NK-92 (cell line): Measurements from ENCODE around the gene LRRC30.

Source experiments
- DNase-seq: peaks from one replicate; lab custom pipeline; 2025; ENCODE audit not compliant: unreplicated experiment; lab: John Stamatoyannopoulos, UW

LRRC30 gene

DNA sequence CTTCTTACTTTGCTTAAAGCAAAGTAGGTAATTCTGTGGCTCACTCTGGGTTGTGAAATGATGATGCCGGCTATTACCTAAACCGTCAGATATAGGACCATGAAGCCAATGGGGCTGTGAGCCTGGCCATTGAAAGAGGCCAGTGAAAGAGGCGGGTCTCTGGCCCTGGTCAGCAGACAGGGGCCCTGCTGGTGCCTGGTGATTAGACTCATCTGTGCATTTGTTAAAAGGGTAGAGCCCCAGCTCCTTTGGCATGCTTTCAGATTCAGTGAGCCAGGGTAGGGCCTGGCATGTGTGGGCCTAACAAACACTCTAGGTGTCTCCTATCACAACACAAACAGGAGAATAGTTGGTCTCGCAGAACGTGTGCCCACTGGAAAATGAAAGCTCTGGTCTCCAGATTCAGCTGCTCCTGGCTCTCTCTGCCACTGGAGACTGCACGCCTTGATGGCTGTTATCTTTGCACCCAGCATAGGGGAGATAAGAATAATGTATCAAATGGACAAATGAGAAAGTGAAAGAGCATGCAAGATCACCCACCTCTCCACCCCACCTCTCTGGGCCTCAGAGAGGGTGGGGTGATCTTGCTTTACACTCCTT, 6.9 kb downstream of the LRRC30 start:
- no peak for DNase-seq

DNA sequence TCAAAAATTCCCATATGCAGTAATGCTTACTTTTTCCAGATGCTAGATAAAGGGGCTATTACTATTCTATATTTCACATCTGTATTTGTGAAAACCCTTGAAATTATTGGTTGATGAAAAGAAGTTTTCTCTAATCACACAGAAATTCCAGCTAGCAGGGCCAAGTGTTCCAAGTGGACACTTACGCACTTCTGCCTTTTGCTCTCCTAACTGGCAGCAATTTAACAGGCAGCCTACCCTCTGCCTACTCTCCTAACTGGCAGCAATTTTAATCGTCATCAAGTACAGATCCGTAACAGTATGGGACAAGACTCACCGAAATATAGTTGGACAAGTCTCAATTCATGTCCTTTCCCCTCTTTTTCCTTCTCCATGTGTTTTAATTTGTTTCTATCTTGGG, 12.0 kb downstream of the LRRC30 start:
- no peak for DNase-seq

DNA sequence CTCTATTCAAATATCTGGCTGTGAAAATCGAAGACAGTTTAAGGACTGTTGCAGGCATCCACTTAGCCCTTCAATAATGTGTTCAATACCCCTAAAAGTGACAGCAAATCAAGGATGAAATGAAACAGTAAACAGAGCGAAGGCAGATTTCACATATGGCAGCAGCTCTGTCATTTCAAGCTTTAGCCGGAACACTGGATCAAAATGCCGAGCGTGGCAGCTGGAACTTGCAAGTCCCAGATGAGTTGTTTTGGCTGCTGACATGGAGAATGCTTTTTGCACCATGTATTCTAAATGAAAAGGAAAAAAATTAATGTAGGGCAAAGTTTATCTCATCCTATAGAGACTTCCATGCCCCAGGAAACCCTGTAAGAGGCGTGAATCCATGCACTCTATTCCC, 18.0 kb downstream of the LRRC30 start:
- DNase-seq: no peak

DNA sequence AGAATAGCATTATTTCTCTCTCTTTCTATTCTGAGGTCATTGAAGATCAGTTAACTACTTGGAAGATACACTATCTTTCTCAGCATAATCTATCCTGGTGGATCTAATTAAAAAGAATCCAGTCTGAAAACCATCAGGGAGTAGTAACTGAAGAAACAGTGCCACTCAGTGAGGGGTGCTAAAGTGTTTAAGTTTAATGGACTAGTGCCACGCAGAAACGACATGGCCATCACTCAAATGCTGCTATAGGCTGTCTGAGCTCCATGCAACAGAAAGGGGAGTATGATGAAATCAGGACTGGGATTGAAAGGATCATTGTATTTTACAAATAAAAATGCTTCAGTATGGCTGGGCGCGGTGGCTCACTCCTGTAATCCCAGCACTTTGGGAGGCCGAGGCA, 23.3 kb downstream of the LRRC30 start:
- no peak for DNase-seq

DNA sequence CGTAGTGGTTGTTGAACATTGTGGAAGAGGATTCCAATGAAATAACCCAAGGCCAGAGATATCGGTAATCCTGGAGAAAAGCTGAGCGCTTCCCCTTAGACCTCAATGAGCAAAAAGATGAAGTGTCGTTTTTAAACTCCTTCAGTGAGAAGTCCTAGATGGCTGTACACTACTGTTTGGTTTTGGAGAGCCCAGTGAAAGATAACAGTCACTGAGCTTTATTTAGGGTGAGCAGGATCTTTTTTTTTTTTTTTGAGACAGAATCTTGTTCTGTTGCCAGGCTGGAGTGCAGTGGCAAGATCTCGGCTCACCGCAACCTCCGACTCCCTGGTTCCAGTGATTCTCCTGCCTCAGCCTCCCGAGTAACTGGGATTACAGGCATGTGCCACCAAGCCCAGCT, 24.2 kb downstream of the LRRC30 start:
- no peak for DNase-seq

DNA sequence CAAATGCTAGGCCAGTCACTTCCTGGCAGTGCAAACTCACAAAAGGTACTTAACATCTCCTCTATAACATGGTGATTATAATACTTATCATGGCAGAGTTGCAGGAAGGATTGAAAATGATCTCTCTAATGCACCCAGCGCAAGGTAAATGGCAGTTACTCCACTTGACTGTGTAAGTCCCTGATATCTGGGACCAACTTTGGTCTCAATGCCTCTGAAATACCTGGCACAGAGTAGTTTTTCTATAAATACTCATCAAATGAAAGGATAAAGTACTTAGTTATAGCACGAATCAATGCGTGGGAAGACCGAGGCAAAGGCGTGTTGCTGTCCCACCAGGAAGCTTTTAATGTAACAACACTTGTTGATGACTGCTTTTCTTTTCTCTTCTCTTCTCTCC, 24.8 kb downstream of the LRRC30 start:
- DNase-seq: no peak

DNA sequence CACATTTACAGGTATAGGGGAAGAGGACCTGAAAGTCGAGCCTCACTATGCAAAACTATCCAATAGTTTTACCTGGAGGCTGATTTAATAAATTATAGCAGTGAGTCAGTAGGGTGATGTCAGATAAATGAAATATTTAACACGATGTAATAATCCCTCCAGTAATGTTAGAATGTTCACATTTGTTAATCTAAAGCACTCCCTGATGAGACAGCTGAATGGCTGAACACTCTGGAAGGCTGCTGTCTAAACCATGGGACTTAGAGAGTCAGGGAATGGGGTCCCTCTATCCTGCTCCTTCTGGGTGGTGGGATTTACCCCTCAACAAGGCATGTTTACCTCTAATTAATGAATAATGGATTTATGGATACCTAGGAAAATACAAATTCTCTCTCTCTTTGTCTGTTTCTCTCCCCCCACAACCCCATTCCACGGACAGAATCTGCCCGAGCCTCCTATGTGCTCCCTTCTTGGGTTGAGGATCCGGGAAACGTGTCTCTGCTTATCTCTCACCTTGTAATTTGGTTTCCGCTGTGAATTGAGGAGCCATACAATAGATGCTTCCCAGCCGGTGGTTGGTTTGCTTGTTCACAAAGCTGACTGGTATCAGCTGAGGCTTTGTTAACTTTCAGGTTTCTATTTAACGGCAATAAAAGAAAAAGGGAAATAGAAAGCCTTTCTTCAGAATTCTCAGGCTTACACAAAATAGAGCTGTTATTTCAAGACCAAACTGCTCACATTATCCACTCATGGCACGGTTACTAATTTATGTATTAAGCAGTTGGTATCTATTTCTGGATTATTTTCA, 25.9 kb downstream of the LRRC30 start:
- no peak for DNase-seq

DNA sequence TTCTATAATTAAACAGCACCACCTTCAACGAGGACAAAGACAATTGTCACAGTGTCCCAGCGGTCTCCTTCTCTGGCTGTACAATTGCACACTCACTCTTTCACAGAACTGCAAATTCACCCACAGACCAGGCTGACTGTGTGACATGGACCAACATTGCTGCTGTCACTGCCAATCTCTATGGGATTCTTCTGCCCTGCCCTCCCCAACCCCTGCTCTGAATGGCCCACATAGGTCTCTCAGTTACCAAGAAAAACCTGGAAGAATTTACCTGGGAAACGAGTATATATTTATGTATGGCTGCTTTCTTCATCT, 26.5 kb downstream of the LRRC30 start:
- no peak for DNase-seq

DNA sequence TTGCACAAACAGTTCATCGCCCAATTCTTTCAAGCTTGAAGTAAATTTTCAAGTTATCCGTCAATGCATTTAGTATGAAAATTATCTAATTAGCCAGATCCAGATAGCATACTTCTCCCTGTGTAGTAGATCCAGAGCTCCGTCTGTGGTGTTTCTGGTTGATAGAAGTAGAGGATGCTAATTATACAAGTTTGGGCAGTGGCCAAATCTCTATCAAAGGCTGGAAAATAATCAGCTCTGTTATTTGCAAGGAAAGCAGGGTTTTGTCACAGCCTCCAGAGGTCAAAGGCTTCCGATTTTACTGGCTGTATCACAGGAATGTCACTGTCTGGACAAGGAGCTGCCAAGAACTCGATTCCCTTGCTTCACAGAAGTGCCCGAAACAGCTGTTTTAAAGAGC, 28.6 kb downstream of the LRRC30 start:
- DNase-seq: no peak

DNA sequence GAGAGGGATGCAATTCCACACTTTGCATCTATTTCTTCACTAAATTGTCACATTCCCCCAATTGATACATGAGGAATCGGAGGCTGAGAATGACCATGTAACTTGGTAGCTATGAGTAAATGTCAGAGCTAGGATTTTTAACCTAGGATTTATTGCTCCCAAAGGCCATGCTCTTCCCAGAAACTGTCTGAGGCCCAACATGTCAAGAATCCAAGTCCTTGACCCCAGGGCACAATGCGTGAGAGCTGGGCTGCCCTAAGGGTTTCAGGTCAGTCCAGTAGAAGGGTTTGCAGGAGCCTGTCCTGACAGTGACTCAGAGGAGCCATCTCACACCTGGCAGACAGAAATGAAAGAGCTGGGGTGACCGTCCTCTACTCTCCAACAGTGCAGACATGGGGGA, 30.3 kb downstream of the LRRC30 start:
- DNase-seq: no peak

DNA sequence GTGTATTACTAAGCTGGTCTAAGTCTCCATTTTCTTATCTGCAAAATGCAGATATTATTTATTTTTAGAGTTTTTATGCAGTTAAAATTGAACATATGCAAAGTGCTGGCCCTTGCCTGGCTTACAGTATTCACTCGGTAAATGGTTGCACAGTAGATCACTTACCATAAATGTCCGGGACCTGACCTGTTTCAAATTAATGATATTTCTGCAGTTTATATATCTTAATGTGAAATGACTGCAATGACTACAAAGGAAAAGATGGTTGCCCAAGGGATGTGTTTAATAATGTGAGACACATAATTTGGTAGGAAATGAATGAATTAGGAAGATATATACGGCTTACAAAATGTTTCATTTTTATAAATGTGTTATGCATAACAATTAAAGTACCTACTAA, 37.1 kb downstream of the LRRC30 start:
- no peak for DNase-seq

DNA sequence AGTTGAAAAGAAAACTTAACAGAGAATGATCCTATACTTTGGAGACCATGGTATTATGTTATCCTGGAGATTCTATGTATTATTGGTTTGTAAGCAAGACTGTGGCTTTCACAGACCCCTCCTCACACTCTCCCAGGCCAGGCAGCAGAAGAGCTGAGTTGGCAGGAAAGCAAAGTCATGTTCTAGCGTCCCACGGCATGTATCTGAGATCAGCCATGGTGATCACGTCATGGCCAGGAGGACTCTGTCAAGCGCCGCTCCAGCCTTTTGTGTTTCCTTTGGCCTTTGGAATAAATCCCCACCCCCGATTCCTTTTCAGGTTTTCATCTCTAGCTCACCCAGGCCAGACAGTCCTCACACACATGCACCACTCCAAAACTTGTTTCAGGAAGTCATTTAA, 39.1 kb downstream of the LRRC30 start:
- DNase-seq: no peak

DNA sequence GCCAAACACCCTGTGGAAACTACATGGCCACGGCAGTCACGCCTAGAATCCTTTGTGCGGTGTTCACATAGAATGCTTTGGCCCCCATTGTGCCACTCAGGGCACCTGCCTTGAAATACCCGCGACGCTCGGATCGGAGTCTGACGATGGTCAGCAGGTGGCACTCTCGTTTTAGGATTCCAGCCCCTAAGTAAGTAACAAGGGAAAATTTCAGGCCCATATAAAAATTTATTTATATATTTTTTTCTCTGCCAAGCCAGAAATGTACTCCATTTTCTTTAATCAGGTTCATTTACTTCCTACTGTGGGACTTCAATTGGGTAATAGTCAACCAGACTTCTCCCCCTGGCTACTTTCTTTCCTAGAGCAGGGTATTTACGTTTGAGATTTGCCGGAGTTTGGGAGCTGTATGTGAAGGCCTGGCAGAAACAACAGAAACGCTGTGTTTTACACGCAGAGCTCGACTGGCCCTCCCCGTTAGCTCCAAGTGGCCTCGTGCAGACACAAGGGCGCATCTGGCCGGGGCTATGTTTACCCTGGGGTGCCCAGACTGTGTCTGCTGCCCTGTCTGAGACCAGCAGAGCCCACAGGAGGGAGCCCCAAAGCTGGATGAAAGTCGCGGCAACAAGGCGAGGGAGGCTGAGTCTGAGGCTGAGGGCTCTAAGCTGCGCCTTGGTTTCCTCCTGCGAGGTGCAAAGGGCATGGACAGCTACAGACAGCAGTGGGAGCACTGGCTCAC, 41.6 kb downstream of the LRRC30 start:
- no peak for DNase-seq

DNA sequence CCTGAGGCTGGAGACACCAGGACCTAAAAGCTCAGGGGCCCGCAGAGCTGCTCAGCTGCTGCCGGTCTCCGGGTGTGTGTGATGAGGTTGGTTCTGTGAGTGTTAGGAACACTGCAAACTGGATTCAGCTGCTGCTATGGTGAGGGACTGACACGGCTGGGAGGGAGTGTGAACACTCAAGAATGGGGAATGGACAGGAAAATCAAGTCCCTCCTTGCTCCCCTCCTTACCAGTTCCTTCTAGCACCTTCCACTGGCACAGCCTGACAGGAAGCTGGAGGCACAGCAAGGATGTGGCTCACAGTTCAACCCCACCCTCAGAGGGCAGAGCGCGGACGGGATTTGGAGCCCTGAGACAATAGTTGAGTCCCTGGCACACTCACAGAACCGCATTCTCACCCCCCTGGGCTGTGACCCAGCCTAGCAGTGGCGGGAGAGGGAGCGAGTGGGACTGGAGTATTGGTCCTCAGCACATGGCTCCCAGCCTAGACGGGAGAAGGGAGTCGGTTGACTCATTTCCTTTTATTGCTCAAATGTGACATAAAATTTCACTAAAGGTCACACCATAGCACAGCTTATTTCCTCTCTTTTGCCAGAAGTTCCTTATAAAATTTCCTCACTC, 42.5 kb downstream of the LRRC30 start:
- DNase-seq: no peak

DNA sequence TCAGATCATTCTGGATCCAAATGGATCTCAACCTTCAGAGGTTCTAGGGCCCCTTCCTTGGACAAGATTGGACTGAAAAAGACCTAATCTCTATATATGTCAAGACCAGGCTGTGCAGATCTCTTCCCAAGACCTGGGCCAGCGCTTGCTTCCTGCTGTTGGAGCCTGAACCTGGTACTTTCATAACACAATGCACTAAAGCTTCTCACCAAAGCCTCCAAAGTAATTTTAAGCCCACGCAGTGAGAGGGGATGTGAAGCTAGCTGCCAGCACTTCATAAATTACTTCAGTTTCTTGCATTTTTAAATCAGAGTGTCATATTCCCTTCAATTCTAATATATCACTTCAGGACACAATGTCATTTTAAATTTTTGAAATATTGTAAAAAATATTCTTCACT, 50.7 kb downstream of the LRRC30 start:
- no peak for DNase-seq
